WI38 (cell line): ENCODE results near the gene DNMT3B.

Experiments
- H3K4me3 ChIP-seq: 2 replicates; pipeline ENCODE4 v1.5.1; 2011; ENCODE audit warnings: low read depth, mild to moderate bottlenecking, control low read depth, low read length
- TF ChIP-seq, protein P1 (sequence below): IDR thresholded peaks from 2 replicates; pipeline ENCODE4 v1.5.1; 2012; ENCODE audit warnings: low read depth, mild to moderate bottlenecking, control low read depth, low read length

Gene DNMT3B

DNA sequence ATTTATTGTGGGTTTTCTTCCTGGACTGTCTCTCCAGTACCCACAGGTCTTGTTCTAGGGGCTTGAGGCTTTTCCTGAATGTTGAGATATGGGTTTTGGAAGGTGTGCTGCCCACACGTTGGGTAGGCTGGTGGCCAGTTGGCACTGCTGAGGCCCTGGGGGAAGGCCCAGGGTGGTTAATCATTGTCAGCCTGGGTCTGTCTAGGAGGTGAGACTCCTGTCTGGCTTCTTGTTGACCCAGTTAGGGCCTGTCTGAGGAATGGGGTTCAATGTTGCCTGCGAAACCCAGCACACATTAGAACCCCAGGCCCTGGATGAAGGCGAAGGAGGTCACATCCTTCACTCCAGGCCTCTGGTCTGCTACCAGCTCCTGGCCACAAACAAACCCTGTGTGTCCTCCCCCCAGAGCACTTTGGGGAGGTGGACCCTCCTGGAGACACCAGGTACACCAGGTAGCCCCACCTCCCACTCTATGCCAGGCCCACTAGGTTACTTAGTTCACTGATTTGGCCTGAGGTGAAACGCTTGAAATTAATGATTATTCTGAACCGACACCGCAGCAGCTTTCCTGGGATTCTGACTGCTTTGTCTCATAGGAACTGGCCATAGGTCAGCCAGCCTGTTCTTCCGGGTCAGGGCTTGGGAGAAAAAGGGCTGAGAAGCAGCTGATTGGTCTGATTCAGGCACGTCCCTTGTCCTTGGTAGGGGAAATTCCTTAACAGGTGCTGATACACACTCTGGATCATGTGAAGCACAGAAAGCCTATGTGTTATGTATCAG is 15.2 kb downstream of the DNMT3B start:
- H3K4me3 ChIP-seq: no peak overlapping the region
- TF ChIP-seq, protein P1, sequence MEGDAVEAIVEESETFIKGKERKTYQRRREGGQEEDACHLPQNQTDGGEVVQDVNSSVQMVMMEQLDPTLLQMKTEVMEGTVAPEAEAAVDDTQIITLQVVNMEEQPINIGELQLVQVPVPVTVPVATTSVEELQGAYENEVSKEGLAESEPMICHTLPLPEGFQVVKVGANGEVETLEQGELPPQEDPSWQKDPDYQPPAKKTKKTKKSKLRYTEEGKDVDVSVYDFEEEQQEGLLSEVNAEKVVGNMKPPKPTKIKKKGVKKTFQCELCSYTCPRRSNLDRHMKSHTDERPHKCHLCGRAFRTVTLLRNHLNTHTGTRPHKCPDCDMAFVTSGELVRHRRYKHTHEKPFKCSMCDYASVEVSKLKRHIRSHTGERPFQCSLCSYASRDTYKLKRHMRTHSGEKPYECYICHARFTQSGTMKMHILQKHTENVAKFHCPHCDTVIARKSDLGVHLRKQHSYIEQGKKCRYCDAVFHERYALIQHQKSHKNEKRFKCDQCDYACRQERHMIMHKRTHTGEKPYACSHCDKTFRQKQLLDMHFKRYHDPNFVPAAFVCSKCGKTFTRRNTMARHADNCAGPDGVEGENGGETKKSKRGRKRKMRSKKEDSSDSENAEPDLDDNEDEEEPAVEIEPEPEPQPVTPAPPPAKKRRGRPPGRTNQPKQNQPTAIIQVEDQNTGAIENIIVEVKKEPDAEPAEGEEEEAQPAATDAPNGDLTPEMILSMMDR: no peak

DNA sequence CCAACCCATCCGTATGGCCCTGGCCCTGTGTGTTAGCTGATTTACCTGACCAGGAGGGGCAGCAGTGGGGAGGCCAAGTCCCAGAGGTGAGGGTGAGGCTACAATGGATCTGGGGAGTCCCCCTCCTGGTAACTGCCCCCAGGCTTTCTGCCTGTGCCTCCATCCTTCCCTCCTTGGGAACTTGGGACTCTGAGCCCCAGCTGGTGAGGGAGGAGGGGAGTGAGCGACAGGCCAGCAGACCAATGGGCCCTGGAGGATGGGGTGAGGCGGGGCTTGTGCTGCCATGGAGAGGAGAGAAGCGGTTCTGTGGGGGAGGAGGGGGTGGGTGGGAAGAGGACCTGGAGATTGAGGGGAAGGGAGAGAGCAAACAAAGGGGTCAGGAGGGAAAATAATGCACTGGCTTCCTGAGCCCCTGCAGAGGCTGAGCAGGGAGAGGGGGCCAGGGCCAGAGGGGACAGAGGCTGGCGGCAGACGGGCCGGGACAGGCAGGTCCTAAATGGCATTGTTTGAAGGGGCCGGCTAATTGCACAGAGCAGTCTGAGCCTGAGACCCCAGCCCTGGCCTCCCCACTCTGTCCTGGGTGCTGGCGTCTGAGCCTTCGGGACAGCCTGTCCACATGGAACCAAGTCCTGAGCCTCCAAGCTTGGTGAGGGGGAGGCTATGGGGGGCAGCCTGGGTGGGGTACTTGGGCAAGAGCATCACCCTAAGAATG is 17.5 kb downstream of the DNMT3B start:
- no peak overlapping the region for H3K4me3 ChIP-seq
- TF ChIP-seq, protein P1: no peak

DNA sequence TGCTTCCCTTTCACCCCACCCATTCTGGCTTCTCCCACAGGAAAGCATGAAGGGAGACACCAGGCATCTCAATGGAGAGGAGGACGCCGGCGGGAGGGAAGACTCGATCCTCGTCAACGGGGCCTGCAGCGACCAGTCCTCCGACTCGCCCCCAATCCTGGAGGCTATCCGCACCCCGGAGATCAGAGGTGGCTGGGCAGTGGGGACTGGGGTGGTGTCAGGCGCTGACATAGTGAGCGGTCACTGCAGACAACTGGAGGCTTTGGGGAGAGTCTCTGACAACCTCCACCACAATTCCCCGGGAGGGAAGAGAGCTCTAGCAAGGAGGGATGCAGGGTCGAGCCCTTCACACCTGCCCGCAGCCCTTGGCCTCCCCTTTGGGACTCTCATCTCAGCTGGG is 18.1 kb downstream of the DNMT3B start:
- TF ChIP-seq, protein P1: no peak
- no peak overlapping the region for H3K4me3 ChIP-seq

DNA sequence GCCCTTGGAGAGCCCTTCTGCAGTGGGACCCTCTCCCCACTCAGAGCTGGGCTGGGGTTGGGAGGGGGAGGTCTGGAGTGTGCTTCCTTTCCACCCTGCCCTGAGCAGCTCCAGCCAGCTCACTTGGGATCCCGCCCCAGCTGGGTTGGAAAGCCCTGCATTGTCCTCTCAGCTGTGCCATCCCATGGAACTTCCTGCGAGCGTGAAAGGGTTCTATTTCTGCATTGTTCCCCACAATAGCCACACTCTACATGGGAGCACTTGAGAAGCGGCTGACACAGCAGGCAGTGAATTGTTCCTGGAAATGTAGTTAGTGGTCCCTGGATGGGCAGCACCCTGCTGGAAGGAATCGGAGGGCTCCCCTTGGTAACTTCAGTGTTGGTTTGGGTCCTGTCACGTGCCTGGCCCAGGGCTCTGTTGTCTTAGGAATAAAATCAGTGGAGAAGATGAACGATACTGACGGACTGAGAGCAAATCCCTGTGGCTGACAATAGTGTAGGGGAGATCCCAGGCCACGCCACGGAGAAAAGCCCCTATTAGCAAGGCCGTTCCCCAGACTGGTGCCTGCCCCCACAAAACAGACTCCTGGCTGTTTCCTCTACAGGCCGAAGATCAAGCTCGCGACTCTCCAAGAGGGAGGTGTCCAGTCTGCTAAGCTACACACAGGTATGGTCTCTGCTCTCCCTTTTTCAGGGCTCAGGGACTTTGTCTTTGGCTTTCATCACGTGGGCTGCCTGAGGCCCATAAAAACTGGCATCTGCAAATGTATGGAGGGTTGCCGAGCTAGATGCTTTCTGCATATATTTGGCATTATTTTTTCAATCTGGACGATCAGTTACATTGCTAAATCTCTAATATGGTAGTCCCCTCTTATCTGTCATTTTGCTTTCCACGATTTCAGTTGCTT is 18.8 kb downstream of the DNMT3B start:
- TF ChIP-seq, protein P1: no peak

DNA sequence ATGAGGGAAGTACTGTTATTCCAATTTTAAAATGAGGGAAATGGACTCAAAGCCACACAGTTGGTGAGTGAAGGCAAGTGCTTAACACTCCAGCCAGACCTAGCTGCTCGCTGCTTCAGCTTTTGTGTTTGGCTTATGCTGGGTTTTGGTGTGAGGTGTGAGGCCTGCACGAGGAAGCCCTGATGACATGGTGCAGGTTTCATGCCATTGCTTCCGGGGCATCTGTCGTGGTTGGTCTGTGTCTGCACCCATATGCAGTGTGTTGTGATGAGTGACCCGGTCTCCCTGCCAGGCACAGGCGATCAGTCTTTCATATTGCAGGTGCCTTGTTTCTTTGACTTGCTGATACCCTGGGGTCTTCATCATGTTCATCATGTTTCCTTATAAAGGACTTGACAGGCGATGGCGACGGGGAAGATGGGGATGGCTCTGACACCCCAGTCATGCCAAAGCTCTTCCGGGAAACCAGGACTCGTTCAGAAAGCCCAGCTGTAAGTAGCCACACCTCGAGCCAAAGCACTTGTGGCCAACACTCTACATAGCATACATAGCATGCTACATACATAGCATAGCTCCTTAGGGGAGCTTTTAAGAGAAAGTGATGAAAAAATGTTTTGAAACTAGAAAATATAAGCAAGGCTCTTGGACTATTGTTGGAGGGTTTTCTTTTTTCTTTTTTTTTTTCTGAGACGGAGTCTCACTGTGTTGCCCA is 22.3 kb downstream of the DNMT3B start:
- H3K4me3 ChIP-seq: no peak overlapping the region
- TF ChIP-seq, protein P1: no peak

More for the DNA sequence above, 18.8 kb downstream of the DNMT3B start:
- H3K4me3 ChIP-seq: no peak overlapping the region

DNA sequence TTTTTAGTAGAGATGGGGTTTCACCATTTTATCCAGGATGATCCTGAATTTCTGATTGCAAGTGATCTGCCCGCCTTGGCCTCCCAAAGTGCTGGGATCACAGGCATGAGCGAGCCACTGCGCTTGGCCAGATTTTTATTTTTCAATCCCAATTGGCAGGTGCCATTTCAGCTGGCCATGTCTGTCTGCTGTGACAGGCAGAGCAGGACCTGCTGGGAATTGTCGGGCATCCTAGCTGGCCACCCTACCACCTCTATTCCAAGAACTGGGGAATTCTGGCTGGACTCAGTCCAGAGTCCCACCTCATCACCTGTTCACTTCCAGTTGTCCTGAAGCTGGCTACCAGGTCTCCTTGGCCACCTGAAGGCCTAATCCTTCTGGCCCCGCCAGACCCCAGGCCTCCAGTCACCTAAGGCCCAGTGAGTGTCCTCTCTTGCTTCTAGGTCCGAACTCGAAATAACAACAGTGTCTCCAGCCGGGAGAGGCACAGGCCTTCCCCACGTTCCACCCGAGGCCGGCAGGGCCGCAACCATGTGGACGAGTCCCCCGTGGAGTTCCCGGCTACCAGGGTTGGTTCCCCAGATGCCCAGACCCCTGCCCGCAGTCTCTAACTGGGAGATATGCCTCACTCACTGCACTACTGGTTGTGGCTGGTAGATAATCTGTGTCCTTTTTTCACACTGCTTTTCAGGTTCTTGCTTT is 24.0 kb downstream of the DNMT3B start:
- TF ChIP-seq, protein P1: no peak
- no peak overlapping the region for H3K4me3 ChIP-seq
